Kidney epithelial cell (primary cell): Measurements from ENCODE around the gene ATP2B1. TPM values are rescaled to one million over a fixed set of nuclear protein-coding genes. Genes with fewer than 3 reads are reported as not detected.

ENCODE experiments used
- DNase-seq: peaks from one replicate; pipeline ENCODE4 v3.0.0-alpha.2; 2010; ENCODE audit warnings: low read depth
- H3K27me3 ChIP-seq: 2 replicates; pipeline ENCODE4 v1.6.0; 2011; ENCODE audit warnings: low read length; ENCODE audit not compliant: control insufficient read depth, insufficient read depth
- H3K36me3 ChIP-seq: 2 replicates; pipeline ENCODE4 v1.5.1; 2011; ENCODE audit warnings: low read length; ENCODE audit not compliant: control insufficient read depth, insufficient read depth
- H3K4me3 ChIP-seq: 2 replicates; pipeline ENCODE4 v1.5.1; 2011; ENCODE audit warnings: low read depth, mild to moderate bottlenecking, control low read depth, low read length
- CTCF ChIP-seq: IDR thresholded peaks from 2 replicates; pipeline ENCODE4 v1.5.1; 2011; ENCODE audit warnings: mild to moderate bottlenecking, moderate library complexity, low read length, control low read depth, inconsistent platforms; ENCODE audit not compliant: insufficient read depth, poor library complexity, severe bottlenecking
- total RNA-seq: library from RNA; depleted of rRNA; stranded (reverse); fragments of >200 nt; gene quantifications from 2 replicates; pipeline ENCODE4 v1.2.3, GENCODE V29; 2015

The ATP2B1 gene
- total RNA-seq, 1 donor from 2014 or later = 45.9 TPM

GRCh38 chr12:89578499-89578898, 130.1 kb downstream of the ATP2B1 start:
- TF ChIP-seq CTCF = no peak
- Histone ChIP-seq H3K36me3 (no peaks in the 10 kb centered on the region), H3K4me3 (no peak overlapping the region), H3K27me3 (no peaks in the 10 kb centered on the region)
- DNase-seq = no peak

- no peak for DNase-seq
- no peak overlapping the region for H3K4me3 ChIP-seq
- no peaks in the 10 kb centered on the region for H3K27me3 ChIP-seq
- TF ChIP-seq CTCF = no peak
- H3K36me3 ChIP-seq = no peaks in the 10 kb centered on the region
Measured at GRCh38 chr12:89576572-89577220, 131.9 kb downstream of the ATP2B1 start.

- DNase-seq = no peak
- H3K27me3 ChIP-seq = no peaks in the 10 kb centered on the region
- no peak for TF ChIP-seq CTCF
- no peak overlapping the region for H3K4me3 ChIP-seq
- H3K36me3 ChIP-seq = no peaks in the 10 kb centered on the region
Measured at GRCh38 chr12:89575374-89575773, 133.3 kb downstream of the ATP2B1 start.

- Histone ChIP-seq H3K4me3 (no peak overlapping the region), H3K27me3 (no peaks in the 10 kb centered on the region), H3K36me3 (no peaks in the 10 kb centered on the region)
- TF ChIP-seq CTCF = no peak
- DNase-seq = peak; percentile 9
Measured at GRCh38 chr12:89574736-89575208, 133.9 kb downstream of the ATP2B1 start.

GRCh38 chr12:89573051-89573810, 135.4 kb downstream of the ATP2B1 start:
- no peak for TF ChIP-seq CTCF
- DNase-seq = no peak
- no peaks in the 10 kb centered on the region for H3K36me3 ChIP-seq
- no peak overlapping the region for H3K4me3 ChIP-seq
- H3K27me3 ChIP-seq = no peaks in the 10 kb centered on the region
